Natural killer cell treated with Interleukin-12 subunit alpha and Interleukin-12 subunit beta and Interleukin-15 and Interleukin-18, amount 100 ng/mL, for 72 hours (primary cell): ENCODE measurements around the gene MANBA. TPM values are rescaled to one million over a fixed set of nuclear protein-coding genes. Genes with fewer than 3 reads are reported as not detected.
A peak's percentile ranks its signal among the peaks of the same experiment; 100 is the strongest.
"Not testable (repeated sequence)": the region's sequence is repeated elsewhere in the genome, so short reads cannot be mapped to it uniquely, and the experiment has no call there.

Source experiments
- ATAC-seq, 2 donors: fragments of 150-1000 bp; cut with Tn5 transposase in 1 of 2; sonication (Bioruptor Pico), chemical (Tn5 transposase) in 1 of 2; 2 replicates each; pipeline ENCODE4 v1.10.0; 2021
- DNase-seq: peaks from one replicate; pipeline ENCODE4 v3.0.0; 2022; ENCODE audit warnings: low spot score
- H3K27ac Mint-ChIP-seq, 2 donors: 1 replicate in 1 of 2; 2 replicates in 1 of 2; pipeline ENCODE4 v1.8.0; 2022; ENCODE audit warnings: mixed read lengths in 2 of 2, mild to moderate bottlenecking in 1 of 2, moderate library complexity in 1 of 2
- H3K27me3 Mint-ChIP-seq, 2 donors: 1 replicate in 1 of 2; 2 replicates in 1 of 2; pipeline ENCODE4 v1.8.0; 2022; ENCODE audit warnings: mixed read lengths in 2 of 2
- H3K36me3 Mint-ChIP-seq: one replicate; pipeline ENCODE4 v1.8.0; 2022; ENCODE audit warnings: mixed read lengths
- H3K4me1 Mint-ChIP-seq, 2 donors: 1 replicate in 1 of 2; 2 replicates in 1 of 2; pipeline ENCODE4 v1.8.0; 2022; ENCODE audit warnings: low read depth in 2 of 2, mixed read lengths in 2 of 2, mild to moderate bottlenecking in 1 of 2
- H3K4me3 Mint-ChIP-seq: one replicate; pipeline ENCODE4 v1.8.0; 2022; ENCODE audit warnings: mixed read lengths
- H3K9me3 Mint-ChIP-seq: 2 replicates; pipeline ENCODE4 v1.8.0; 2022; ENCODE audit warnings: mixed read lengths
- total RNA-seq, 2 donors: library from RNA; stranded (reverse); gene quantifications; one replicate each; pipeline ENCODE4 v1.2.3, GENCODE V29; 2022

Gene MANBA
- total RNA-seq, 2 donors from 2014 or later, result 14.7 to 15.5 TPM

DNA sequence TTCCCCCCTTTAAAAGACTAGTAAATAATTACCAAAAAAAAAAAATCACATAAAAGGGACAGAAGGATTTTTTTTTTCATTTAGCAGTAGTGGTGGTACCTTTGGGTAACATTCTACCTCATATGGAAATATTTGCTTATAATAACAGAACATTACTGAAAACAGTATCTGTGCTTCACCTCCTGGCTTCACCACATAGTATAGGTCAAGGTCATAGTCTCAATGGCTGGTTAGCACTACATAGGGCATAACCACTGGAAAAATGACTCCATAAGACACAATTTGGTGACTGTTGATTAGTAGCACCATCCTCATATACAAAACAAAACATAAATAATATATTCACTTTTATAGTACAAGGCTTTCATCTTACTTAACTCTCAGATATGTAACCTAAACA lies 34.7 kb downstream of the MANBA start:
- Mint-ChIP-seq H3K36me3 (no peaks in the 10 kb centered on the region), H3K9me3 (no peaks in the 10 kb centered on the region), H3K27me3 (no peaks in the 10 kb centered on the region), H3K4me3 (no peak overlapping the region), H3K4me1 (peaks cover 0 to 9% of the 10 kb centered on the region in 2 donors), H3K27ac (no peak overlapping the region)
- ATAC-seq (no peak), DNase-seq (no peak)

DNA sequence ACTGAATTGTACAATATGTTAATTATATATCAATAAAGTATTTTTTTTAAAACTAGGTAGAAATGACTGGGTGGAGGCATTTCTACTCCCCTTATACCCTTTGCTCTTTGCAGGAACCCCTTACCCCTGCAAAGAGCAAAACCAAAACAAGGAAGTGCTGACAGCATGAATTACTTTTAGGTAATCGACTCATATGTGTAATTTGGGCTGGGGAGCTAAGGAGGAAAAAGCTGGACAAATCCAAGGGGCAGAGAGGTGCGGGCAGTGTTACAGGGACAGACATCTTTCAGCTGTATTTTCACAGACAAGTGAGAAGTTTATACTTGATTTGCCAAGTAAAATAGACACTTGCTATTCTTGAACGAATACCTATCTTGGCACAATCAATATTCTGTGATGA lies 35.5 kb downstream of the MANBA start:
- Mint-ChIP-seq H3K9me3 (no peaks in the 10 kb centered on the region), H3K27ac (no peak overlapping the region), H3K4me3 (no peak overlapping the region), H3K36me3 (no peaks in the 10 kb centered on the region), H3K4me1 (peaks cover 0 to 6% of the 10 kb centered on the region in 2 donors), H3K27me3 (no peaks in the 10 kb centered on the region)
- ATAC-seq (no peak), DNase-seq (no peak)

DNA sequence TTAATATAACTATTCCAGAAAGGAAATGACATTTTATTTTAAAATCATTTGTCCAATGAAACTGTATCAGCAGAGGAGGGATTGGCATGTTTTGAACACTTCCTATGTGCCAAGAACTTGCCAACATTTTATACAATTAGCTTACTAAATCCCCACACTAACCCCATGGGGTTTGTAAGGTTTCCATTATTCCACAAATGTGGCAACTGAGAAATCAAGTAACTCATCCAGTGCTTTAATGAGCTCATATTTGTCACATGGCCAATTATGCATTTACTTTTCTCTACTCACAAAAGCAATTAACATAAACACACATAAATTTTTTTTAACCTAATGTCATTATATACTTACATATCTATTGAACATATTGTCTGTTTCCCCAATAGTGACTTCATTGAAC lies 37.3 kb downstream of the MANBA start:
- H3K4me1 Mint-ChIP-seq, result peaks cover 2 to 7% of the 10 kb centered on the region in 2 donors

DNA sequence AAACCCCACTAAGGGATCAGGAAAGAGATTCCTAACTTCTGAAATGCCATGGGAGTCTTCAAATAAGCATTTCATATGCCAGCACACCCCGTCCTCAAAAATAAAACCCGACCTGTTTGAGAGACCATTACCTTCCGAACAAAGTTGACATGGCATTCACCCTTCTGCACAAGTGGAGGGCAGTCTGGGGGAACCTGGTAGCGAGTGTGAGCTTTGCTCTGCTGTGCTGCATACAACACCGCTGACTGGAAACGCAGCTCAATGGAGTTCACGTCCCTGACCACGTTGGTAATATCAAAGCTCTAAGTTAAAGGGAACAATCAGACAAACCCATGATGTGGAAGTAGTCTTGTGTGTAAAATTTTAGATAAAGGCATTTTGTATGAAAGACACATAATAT lies 38.0 kb downstream of the MANBA start:
- DNase-seq (no peak), ATAC-seq (no peak)
- H3K4me3 Mint-ChIP-seq, result no peak overlapping the region
- H3K9me3 Mint-ChIP-seq, result no peaks in the 10 kb centered on the region
- H3K4me1 Mint-ChIP-seq, result peaks cover 6 to 12% of the 10 kb centered on the region in 2 donors
- H3K36me3 Mint-ChIP-seq, result peaks cover 7% of the 10 kb centered on the region
- H3K27me3 Mint-ChIP-seq, result no peaks in the 10 kb centered on the region
- H3K27ac Mint-ChIP-seq, result no peak overlapping the region

More for the DNA sequence above, 37.3 kb downstream of the MANBA start:
- H3K36me3 Mint-ChIP-seq, result peaks cover under 1% of the 10 kb centered on the region
- H3K27me3 Mint-ChIP-seq, result no peaks in the 10 kb centered on the region
- ATAC-seq (no peak), DNase-seq (no peak)
- no peak overlapping the region for H3K27ac Mint-ChIP-seq
- no peak overlapping the region for H3K4me3 Mint-ChIP-seq
- H3K9me3 Mint-ChIP-seq, result no peaks in the 10 kb centered on the region

DNA sequence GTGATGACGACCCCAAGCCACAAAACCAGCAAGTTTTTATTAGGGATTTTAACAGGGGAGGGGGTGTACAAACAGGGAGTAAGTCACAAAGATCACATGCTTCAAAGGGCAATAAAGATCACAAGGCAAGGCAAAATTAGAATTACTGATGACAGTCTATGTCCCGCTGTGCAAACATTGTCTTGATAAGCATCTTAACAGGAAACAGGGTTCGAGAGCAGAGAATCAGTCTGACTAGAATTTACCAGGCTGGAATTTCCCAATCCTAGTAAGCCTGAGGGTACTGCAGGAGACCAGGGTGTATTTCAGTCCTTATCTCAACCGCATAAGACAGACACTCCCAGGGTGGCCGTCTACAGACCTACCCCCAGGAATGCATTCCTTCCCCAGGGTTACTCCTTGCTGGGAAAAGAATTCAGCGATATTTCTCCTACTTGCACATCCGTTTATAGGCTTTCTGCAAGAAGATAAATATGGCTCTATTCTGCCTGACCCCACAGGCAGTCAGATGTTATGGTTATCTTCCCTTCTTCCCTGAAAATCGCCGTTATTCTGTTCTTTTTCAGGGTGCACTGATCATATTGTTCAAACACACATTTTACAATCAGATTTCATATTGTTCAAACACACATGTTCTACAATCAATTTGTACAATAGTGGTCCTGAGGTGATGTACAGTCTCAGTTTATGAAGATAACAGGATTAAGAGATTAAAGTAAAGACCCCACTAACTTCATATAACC lies 41.8 kb downstream of the MANBA start:
- not testable (repeated sequence) for H3K4me1 Mint-ChIP-seq, ATAC-seq, H3K4me3 Mint-ChIP-seq, H3K27ac Mint-ChIP-seq, H3K36me3 Mint-ChIP-seq, H3K27me3 Mint-ChIP-seq, DNase-seq, H3K9me3 Mint-ChIP-seq

DNA sequence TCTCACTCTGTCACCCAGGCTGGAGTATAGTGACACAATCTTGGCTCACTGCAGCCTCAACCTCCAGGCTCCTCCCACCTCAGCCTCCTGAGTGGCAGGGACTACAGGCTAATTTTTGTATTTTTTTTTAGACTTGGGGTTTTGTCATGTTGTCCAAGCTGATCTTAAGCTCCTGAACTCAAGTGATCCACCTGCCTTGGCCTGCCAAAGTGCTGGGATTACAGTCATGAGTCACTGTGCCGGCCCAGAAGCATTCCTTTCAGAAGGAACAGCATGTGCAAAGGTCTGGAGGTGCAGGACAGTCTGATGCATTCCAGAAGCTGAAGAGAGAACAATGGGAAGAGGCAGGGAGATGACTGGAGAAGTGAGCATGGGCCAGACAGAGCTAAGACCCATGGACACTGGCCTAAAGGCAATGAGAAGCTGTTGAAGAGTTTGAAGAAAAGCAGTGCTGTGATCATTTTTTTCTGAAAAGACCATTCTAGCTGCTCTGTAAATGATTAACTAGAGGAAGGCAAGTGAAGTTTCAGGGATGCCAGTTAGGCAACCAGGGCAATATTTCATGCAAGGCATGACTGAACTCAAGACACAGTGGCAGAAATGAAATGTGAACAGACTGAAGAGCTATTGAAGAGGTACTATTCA lies 43.2 kb downstream of the MANBA start:
- H3K9me3 Mint-ChIP-seq, result no peaks in the 10 kb centered on the region
- no peak overlapping the region for H3K27ac Mint-ChIP-seq
- H3K36me3 Mint-ChIP-seq, result peaks cover 7% of the 10 kb centered on the region

DNA sequence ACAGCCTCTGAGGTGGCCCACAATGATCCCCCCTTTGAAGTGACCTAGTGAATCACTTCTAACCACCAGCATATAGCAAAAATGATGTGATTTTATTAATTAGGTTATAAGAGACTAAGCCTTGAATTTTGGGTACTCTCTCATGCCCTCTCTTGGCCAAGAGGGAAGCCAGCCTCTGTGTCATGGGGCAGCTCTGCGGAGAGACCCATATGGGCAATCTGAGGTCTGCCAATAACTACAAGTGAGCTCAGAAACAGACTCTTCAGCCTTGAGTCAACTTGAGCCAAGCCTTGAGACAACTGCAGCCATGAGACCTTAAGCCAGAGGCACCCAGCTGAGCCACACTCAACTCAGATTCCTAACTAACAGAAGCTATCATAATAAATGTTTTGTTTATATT lies 45.7 kb downstream of the MANBA start:
- H3K4me1 Mint-ChIP-seq, result peaks cover 6% of the 10 kb centered on the region in 2 donors
- H3K36me3 Mint-ChIP-seq, result peaks cover 7% of the 10 kb centered on the region
- H3K27ac Mint-ChIP-seq, result no peak overlapping the region
- DNase-seq (no peak), ATAC-seq (no peak)
- H3K27me3 Mint-ChIP-seq, result no peaks in the 10 kb centered on the region
- H3K9me3 Mint-ChIP-seq, result no peaks in the 10 kb centered on the region
- H3K4me3 Mint-ChIP-seq, result no peak overlapping the region

More for the DNA sequence above, 43.2 kb downstream of the MANBA start:
- Mint-ChIP-seq H3K27me3 (no peaks in the 10 kb centered on the region), H3K4me3 (no peak overlapping the region), H3K4me1 (peaks cover 6% of the 10 kb centered on the region in 2 donors)
- DNase-seq (no peak), ATAC-seq (no peak)

DNA sequence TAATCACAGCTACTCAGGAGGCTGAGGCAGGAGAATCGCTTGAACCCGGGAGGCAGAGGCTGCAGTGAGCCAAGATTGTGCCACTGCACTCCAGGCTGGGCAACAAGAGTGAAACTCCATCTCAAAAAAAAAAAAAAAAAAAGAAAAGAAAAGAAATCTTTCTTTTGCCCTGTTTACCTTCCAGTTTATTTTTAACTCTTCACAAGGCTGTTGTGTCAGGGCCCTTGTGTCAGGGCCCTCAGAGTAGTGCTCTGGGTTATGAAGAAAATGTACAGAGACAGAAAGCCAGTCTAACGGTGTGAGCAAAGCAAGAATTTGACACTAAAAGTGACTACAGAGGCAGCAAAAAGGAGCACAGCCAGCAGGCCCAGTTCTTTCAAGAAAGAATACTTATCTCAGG lies 47.0 kb downstream of the MANBA start:
- not testable (repeated sequence) for H3K9me3 Mint-ChIP-seq, ATAC-seq, DNase-seq, H3K27me3 Mint-ChIP-seq, H3K36me3 Mint-ChIP-seq, H3K27ac Mint-ChIP-seq, H3K4me3 Mint-ChIP-seq
- peaks cover 9 to 13% of the 10 kb centered on the region in 2 donors for H3K4me1 Mint-ChIP-seq

DNA sequence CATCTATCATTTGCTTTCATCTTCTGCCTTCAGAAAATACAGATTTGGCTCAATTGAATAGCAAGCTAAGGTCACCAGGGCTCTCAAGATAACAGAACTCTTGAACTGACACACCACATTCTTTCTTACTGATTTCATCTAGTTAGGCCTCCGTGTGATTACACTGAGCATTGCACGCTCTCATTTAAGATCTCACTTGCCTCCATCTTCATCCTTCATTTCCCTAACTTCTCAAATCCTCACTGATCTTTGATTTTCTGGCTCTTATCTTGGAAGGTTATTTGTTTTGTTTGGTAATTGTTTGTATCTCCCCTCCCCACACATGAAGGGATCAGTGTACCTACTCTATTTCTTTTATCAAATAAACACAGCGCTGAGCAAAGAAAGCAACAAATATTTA lies 47.7 kb downstream of the MANBA start:
- no peaks in the 10 kb centered on the region for H3K9me3 Mint-ChIP-seq
- DNase-seq, result no peak
- H3K36me3 Mint-ChIP-seq, result peaks cover 2% of the 10 kb centered on the region
- no peak overlapping the region for H3K27ac Mint-ChIP-seq
- peaks cover 8 to 10% of the 10 kb centered on the region in 2 donors for H3K4me1 Mint-ChIP-seq
- no peaks in the 10 kb centered on the region for H3K27me3 Mint-ChIP-seq
- no peak for ATAC-seq
- no peak overlapping the region for H3K4me3 Mint-ChIP-seq

DNA sequence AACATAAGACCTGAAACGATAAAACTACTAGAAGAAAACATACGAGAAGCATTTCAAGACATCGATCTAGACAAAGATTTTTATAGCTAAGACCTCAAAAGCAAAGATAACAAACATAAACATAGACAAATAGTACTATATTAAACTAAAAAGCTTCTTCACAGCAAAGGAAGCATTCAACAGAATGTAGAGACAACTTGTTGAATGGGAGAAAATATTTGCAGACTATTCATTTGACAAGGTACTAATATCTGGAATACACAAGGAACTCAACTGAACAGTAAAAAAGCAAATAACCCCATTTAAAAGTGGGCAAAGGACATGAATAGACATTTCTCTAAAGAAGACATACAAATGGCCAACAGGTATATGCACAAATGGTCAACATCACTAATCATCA lies 49.8 kb downstream of the MANBA start:
- H3K36me3 Mint-ChIP-seq, result no peaks in the 10 kb centered on the region
- peaks cover 7 to 9% of the 10 kb centered on the region in 2 donors for H3K4me1 Mint-ChIP-seq
- ATAC-seq (no peak), DNase-seq (no peak)
- no peaks in the 10 kb centered on the region for H3K9me3 Mint-ChIP-seq
- no peak overlapping the region for H3K4me3 Mint-ChIP-seq
- no peak overlapping the region for H3K27ac Mint-ChIP-seq
- H3K27me3 Mint-ChIP-seq, result no peaks in the 10 kb centered on the region

DNA sequence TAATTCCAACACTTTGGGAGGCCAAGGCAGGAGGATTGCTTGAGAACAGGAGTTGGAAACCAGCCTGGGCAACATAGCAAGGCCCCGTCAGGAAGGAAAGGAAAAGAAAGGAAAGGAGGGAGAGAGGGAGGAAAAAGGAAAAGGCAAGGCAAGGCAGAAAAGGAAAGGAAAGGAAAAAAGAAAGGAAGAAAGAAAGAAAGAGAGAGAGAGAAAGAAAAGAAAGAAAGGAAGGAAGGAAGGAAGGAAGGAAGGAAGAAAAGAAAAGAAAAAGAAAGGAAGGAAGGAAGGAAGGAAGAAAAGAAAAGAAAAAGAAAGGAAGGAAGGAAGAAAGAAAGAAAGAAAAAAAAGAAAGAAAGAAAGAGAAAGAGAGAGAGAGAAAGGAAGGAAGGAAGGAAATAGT lies 51.7 kb downstream of the MANBA start:
- not testable (repeated sequence) for H3K27ac Mint-ChIP-seq, H3K4me3 Mint-ChIP-seq, H3K9me3 Mint-ChIP-seq, H3K36me3 Mint-ChIP-seq, DNase-seq, H3K27me3 Mint-ChIP-seq, H3K4me1 Mint-ChIP-seq, ATAC-seq

DNA sequence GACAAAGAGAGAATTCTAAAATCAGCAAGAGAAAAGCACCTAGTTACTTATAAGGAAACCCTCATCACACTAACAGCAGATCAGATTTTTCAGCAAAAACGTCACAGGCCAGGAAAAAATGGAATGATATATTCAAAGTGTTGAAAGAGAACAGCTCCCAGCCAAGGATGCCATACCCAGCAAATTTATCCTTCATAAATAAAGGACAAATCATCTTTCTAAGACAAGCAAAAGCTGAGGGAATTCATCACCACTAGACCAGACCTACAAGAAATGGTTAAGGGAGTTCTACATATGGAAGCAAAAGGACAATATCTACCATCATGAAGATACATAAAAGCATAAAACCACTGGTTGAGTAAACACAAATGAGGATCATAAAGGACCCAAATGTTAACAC lies 53.6 kb downstream of the MANBA start:
- Mint-ChIP-seq H3K27me3 (no peaks in the 10 kb centered on the region), H3K4me3 (no peak overlapping the region), H3K9me3 (no peaks in the 10 kb centered on the region), H3K36me3 (no peaks in the 10 kb centered on the region), H3K27ac (no peak overlapping the region), H3K4me1 (peaks cover 7 to 9% of the 10 kb centered on the region in 2 donors)
- DNase-seq (no peak), ATAC-seq (no peak)

DNA sequence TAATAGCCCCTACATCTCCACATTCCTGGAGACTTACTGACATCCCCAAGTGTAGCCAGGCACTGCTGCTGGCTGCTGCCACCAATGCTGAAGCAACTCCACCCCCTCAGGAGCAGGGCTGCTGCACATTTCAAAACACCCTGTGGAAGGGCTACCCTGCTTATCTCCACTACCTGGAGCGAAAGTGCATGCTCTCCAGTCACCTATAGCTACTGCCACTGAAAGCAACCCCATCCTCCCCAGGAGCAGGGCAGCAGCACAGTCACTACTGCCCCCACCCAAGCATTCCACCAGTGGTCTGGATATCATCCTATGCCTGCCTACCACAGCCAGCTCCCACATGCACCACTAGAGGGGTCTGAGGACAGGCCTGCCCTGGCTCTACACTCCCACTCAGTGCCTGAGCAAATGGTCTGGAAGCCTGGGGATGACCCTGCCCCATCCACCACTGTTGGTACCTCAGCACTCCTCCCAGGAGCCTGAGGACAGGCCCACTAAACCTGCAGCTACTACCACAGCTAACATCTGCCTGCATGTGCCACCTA lies 55.3 kb downstream of the MANBA start:
- H3K4me3 Mint-ChIP-seq, result no peak overlapping the region
- peak; percentile 9 to 24 for ATAC-seq
- H3K27ac Mint-ChIP-seq, result no peak overlapping the region
- H3K36me3 Mint-ChIP-seq, result no peaks in the 10 kb centered on the region
- no peak for DNase-seq
- H3K27me3 Mint-ChIP-seq, result no peaks in the 10 kb centered on the region
- peaks cover 7 to 9% of the 10 kb centered on the region in 2 donors for H3K4me1 Mint-ChIP-seq
- H3K9me3 Mint-ChIP-seq, result no peaks in the 10 kb centered on the region

DNA sequence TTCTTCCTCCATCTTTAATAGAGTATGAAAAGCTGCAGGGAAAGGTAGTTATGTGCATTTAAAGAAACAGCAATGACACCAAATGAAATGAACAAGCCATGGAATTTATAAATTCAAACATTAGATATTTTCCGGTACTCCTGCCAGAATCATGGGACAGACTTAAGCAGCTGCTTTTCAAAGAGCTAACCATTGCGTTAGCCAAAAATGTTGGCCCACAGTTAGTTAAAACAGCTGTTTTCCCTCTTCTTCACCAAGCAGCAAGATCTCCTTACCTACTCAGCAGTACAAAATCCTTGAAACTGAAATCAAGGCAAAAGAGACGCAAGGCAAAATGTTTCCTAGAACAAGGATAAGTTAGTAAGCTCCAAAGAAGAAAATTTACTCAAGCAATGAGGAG lies 64.0 kb downstream of the MANBA start:
- H3K4me1 Mint-ChIP-seq, result no peaks in the 10 kb centered on the region
- no peaks in the 10 kb centered on the region for H3K36me3 Mint-ChIP-seq
- ATAC-seq (no peak), DNase-seq (no peak)
- no peak overlapping the region for H3K4me3 Mint-ChIP-seq
- no peak overlapping the region for H3K27ac Mint-ChIP-seq
- no peaks in the 10 kb centered on the region for H3K27me3 Mint-ChIP-seq
- H3K9me3 Mint-ChIP-seq, result no peaks in the 10 kb centered on the region
